ENCODE measurements around the gene SBF2.

GRCh38 chr11:10272132-10272531, 21.9 kb downstream of the SBF2 start:
- TF ChIP-seq GATA3 (IDR thresholded peaks at IDR 0.05; ENCODE audit: low read depth, low read length), result no peak
- no peak for TF ChIP-seq GATA2 (IDR thresholded peaks at IDR 0.05; ENCODE audit: low read depth, low read length)

All from SH-SY5Y (cell line).